Stromal cell of bone marrow (primary cell): ENCODE data around the gene PRIMPOL.
"Not testable (repeated sequence)": the region's sequence is repeated elsewhere in the genome, so short reads cannot be mapped to it uniquely, and the experiment has no call there.

Experiments used
- DNase-seq: peaks from one replicate; pipeline ENCODE4 v3.0.0-alpha.2; 2012; ENCODE audit warnings: low read depth

Gene PRIMPOL

GRCh38 chr4:184649026-184649970 lies at the start of gene PRIMPOL, which contains the start of gene CASP3:
TSS of gene PRIMPOL (plus strand) at chr4:184649738. CDS start at chr4:184657141, 7,403 bp downstream.
TSS of gene CASP3 (minus strand) at chr4:184649447. CDS start at chr4:184638453, 10,994 bp downstream.
- peak; percentile 92 for DNase-seq

- DNase-seq, result not testable (repeated sequence)
Measured at GRCh38 chr4:184600982-184601381, 48.6 kb upstream of the PRIMPOL start.

GRCh38 chr4:184602857-184603256 lies 46.7 kb upstream of the PRIMPOL start:
- DNase-seq, result not testable (repeated sequence)

GRCh38 chr4:184607429-184607828 lies 42.1 kb upstream of the PRIMPOL start:
- DNase-seq, result not testable (repeated sequence)

- no peak for DNase-seq
Measured at GRCh38 chr4:184612074-184612473, 37.5 kb upstream of the PRIMPOL start.

GRCh38 chr4:184613405-184613804 lies 36.1 kb upstream of the PRIMPOL start:
- DNase-seq, result no peak

GRCh38 chr4:184614509-184614908 lies 35.0 kb upstream of the PRIMPOL start:
- no peak for DNase-seq

GRCh38 chr4:184616168-184616567 lies 33.4 kb upstream of the PRIMPOL start:
- not testable (repeated sequence) for DNase-seq

- no peak for DNase-seq
Measured at GRCh38 chr4:184616633-184617551, 32.6 kb upstream of the PRIMPOL start.

GRCh38 chr4:184617600-184618196 lies 31.8 kb upstream of the PRIMPOL start:
- no peak for DNase-seq

- DNase-seq, result no peak
Measured at GRCh38 chr4:184620212-184620867, 29.2 kb upstream of the PRIMPOL start.

GRCh38 chr4:184621518-184621917 lies 28.0 kb upstream of the PRIMPOL start:
- DNase-seq, result no peak

GRCh38 chr4:184624504-184624903 lies 25.0 kb upstream of the PRIMPOL start:
- not testable (repeated sequence) for DNase-seq

- no peak for DNase-seq
Measured at GRCh38 chr4:184624972-184625554, 24.5 kb upstream of the PRIMPOL start.

GRCh38 chr4:184625783-184626596 lies 23.5 kb upstream of the PRIMPOL start:
- not testable (repeated sequence) for DNase-seq

GRCh38 chr4:184628103-184628502 lies 21.4 kb upstream of the PRIMPOL start:
- DNase-seq, result no peak

GRCh38 chr4:184632842-184633241 lies 16.7 kb upstream of the PRIMPOL start:
- no peak for DNase-seq

GRCh38 chr4:184635381-184635780 lies 14.2 kb upstream of the PRIMPOL start:
- DNase-seq, result no peak

- DNase-seq, result no peak
Measured at GRCh38 chr4:184636144-184636543, 13.4 kb upstream of the PRIMPOL start.

- no peak for DNase-seq
Measured at GRCh38 chr4:184636897-184637296, 12.6 kb upstream of the PRIMPOL start.
